PFSK-1 (cell line): ENCODE results near the gene SP110.

ENCODE experiments used
- FOXP2 ChIP-seq: optimal IDR thresholded peaks from 2 replicates; pipeline ENCODE3; 2011; ENCODE audit warnings: borderline replicate concordance, control low read depth, inconsistent platforms; ENCODE audit not compliant: insufficient read depth; ENCODE audit errors: extremely low read length, extremely low read depth
- POLR2AphosphoS5 ChIP-seq: IDR thresholded peaks from 2 replicates; pipeline ENCODE4 v1.6.1; 2012; ENCODE audit warnings: low read depth, mild to moderate bottlenecking, control low read depth, low read length, moderate library complexity
- REST ChIP-seq, 2 experiments: IDR thresholded peaks; 2 replicates each; pipeline versions ENCODE4 v1.6.1 to v1.8.0; 2011 to 2012; ENCODE audit warnings: low read depth in 2 of 2, low read length in 2 of 2, control low read depth in 1 of 2, inconsistent platforms in 1 of 2, mild to moderate bottlenecking in 1 of 2, moderate library complexity in 1 of 2; ENCODE audit not compliant: insufficient read depth in 1 of 2
- SIN3A ChIP-seq: IDR thresholded peaks from 2 replicates; pipeline ENCODE4 v1.6.1; 2012; ENCODE audit warnings: mild to moderate bottlenecking, low read length, moderate library complexity, borderline replicate concordance; ENCODE audit not compliant: insufficient read depth
- TAF1 ChIP-seq: IDR thresholded peaks from 2 replicates; pipeline ENCODE4 v1.6.1; 2012; ENCODE audit warnings: low read length, control low read depth, borderline replicate concordance; ENCODE audit not compliant: insufficient read depth

The SP110 gene

GRCh38 chr2:230131366-230131765 lies 88.4 kb downstream of the SP110 start:
- no peak for TF ChIP-seq POLR2AphosphoS5
- no peak for TF ChIP-seq REST (IDR thresholded peaks at IDR 0.05; ENCODE audit: insufficient read depth in 1 of 2, low read depth in 2 of 2, low read length in 2 of 2)
- no peak for TF ChIP-seq FOXP2
- no peak for TF ChIP-seq SIN3A
- no peak for TF ChIP-seq TAF1

- TF ChIP-seq POLR2AphosphoS5 (peak; percentile 63; the same call in 1 of the 2 replicates), REST (IDR thresholded peaks at IDR 0.05; ENCODE audit: insufficient read depth in 1 of 2, low read depth in 2 of 2, low read length in 2 of 2) (no peak), FOXP2 (peak; percentile 37), TAF1 (0 out of 2 replicates have a peak, but pooled peaks have one; percentile 28), SIN3A (no peak)
These were observed 89.0 kb downstream of the SP110 start for GRCh38 chr2:230130668-230131364.

GRCh38 chr2:230129343-230129742 lies 90.4 kb downstream of the SP110 start:
- TF ChIP-seq TAF1 (no peak), POLR2AphosphoS5 (no peak), FOXP2 (no peak)

- TF ChIP-seq REST (IDR thresholded peaks at IDR 0.05; ENCODE audit: insufficient read depth in 1 of 2, low read depth in 2 of 2, low read length in 2 of 2) (no peak), SIN3A (no peak), TAF1 (no peak), FOXP2 (no peak), POLR2AphosphoS5 (no peak)
These were observed 91.0 kb downstream of the SP110 start for GRCh38 chr2:230128623-230129342.

- TF ChIP-seq FOXP2 (no peak), SIN3A (no peak), TAF1 (no peak), POLR2AphosphoS5 (no peak), REST (IDR thresholded peaks at IDR 0.05; ENCODE audit: insufficient read depth in 1 of 2, low read depth in 2 of 2, low read length in 2 of 2) (no peak)
These were observed 92.6 kb downstream of the SP110 start for GRCh38 chr2:230127195-230127594.
